ENCODE measurements around the gene BARHL2. TPM values are rescaled to one million over a fixed set of nuclear protein-coding genes. Genes with fewer than 3 reads are reported as not detected.

BARHL2 gene
- polyA plus RNA-seq (2011; rRNA removed) (not detected in 2 replicates), polyA plus RNA-seq (2017; fragmentation: RNase III; extraction: RNeasy Plus Mini Kit Qiagen cat#74134 plus additional on column Dnase treatment) (not detected in 3 replicates), polyA minus RNA-seq (2011; rRNA and poly(A)+ RNA removed) (not detected in 2 replicates)
- polyA plus RNA-seq (2012; cell fraction: cytosol; rRNA removed) = not detected in 2 replicates
- polyA plus RNA-seq (2012; cell fraction: nucleus; rRNA removed) = not detected in 2 replicates

DNA sequence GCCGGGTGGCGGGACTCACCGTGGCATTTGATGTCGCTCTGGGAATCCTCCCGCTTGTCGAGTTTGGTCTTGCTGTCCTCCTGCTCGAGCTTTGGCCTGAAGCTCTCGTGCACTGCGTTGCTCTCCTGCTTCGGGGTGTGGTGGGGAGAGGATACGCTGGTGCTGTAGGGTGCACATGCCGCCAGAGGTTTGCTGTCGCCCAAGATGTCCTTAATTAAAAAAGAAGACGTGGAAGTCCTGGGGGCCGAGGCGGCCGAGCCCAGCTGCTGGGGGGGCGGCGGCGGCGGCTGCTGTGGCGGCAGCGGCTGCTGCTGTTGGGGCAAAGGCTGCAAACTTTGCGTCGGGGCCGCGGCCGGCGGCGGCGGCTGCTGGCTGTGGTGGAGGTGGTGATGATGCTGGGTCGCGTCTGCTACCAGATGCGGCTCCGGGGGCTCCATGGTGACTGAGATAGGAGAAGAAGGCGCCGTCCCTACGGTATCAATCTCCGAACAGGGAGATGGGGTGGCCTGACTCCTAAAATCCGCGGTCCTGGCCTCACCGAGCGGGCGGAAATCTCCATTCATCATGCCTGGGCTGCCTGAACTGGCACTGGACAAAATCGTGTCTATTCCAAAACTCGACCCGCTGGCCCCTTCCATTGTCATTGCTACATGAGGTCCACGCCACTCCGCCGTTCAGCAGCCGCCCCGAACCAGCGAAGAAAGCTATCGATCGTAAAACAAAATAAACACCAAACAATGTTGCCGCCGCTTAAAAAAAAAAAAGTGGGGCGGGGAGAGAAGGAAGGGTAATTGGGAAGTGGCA, at the start of gene BARHL2:
Gene BARHL2 (minus strand): TSS at position 751 of the 804 bp plus-strand sequence. CDS start 107 bp downstream, at position 644.
- WGBS (ENCODE audit: missing lambda C conversion rate) = 69% methylated on average over 39 of the region's 58 CpGs
- CTCF ChIA-PET = no interaction called here
- DNase-seq (ENCODE audit: low read depth in 1 of 2, low spot score in 1 of 2) (no peak), FAIRE-seq (no peak), ATAC-seq (no peak)
- TF ChIP-seq TFCP2L1 (CRISPR knock-in tag; IDR thresholded peaks at IDR 0.05) (no peak), NR3C1 (IDR thresholded peaks at IDR 0.05) (no peak), ESRRA (IDR thresholded peaks at IDR 0.05; ENCODE audit: borderline replicate concordance, low read length) (no peak), ZNF302 (CRISPR knock-in tag; IDR thresholded peaks at IDR 0.05) (no peak), BHLHE40 (IDR thresholded peaks at IDR 0.05; ENCODE audit: low read depth, low read length) (no peak), CBX2 (IDR thresholded peaks at IDR 0.05; ENCODE audit: borderline replicate concordance, low read depth) (no peak), RARB (CRISPR knock-in tag; IDR thresholded peaks at IDR 0.05) (no peak), HOXA7 (CRISPR knock-in tag; IDR thresholded peaks at IDR 0.05) (no peak), KDM5A (IDR thresholded peaks at IDR 0.05) (no peak)
- TF ChIP-seq, protein P1, sequence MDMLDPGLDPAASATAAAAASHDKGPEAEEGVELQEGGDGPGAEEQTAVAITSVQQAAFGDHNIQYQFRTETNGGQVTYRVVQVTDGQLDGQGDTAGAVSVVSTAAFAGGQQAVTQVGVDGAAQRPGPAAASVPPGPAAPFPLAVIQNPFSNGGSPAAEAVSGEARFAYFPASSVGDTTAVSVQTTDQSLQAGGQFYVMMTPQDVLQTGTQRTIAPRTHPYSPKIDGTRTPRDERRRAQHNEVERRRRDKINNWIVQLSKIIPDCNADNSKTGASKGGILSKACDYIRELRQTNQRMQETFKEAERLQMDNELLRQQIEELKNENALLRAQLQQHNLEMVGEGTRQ (IDR thresholded peaks at IDR 0.05) = no peak
- TF ChIP-seq, protein P2, sequence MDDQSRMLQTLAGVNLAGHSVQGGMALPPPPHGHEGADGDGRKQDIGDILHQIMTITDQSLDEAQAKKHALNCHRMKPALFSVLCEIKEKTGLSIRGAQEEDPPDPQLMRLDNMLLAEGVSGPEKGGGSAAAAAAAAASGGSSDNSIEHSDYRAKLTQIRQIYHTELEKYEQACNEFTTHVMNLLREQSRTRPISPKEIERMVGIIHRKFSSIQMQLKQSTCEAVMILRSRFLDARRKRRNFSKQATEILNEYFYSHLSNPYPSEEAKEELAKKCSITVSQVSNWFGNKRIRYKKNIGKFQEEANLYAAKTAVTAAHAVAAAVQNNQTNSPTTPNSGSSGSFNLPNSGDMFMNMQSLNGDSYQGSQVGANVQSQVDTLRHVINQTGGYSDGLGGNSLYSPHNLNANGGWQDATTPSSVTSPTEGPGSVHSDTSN (IDR thresholded peaks at IDR 0.05) = no peak
- TF ChIP-seq, protein P3, sequence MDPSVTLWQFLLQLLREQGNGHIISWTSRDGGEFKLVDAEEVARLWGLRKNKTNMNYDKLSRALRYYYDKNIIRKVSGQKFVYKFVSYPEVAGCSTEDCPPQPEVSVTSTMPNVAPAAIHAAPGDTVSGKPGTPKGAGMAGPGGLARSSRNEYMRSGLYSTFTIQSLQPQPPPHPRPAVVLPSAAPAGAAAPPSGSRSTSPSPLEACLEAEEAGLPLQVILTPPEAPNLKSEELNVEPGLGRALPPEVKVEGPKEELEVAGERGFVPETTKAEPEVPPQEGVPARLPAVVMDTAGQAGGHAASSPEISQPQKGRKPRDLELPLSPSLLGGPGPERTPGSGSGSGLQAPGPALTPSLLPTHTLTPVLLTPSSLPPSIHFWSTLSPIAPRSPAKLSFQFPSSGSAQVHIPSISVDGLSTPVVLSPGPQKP (IDR thresholded peaks at IDR 0.05; ENCODE audit: low read depth, low read length) = no peak
- TF ChIP-seq, protein P4, sequence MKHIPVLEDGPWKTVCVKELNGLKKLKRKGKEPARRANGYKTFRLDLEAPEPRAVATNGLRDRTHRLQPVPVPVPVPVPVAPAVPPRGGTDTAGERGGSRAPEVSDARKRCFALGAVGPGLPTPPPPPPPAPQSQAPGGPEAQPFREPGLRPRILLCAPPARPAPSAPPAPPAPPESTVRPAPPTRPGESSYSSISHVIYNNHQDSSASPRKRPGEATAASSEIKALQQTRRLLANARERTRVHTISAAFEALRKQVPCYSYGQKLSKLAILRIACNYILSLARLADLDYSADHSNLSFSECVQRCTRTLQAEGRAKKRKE (CRISPR knock-in tag; IDR thresholded peaks at IDR 0.05; ENCODE audit: low read depth) = no peak
- no peak within 1 kb of the TSS for H3K27ac ChIP-seq
- no peak within 1 kb of the TSS; the same call in 2 of the 3 replicates for H3K4me3 ChIP-seq
- peak within 1 kb of the TSS; percentile 71 for H3K4me2 ChIP-seq
- no peaks in the 10 kb centered on the region for H3K4me1 ChIP-seq
- POLR2A ChIA-PET = no interaction called here
- H3K9me3 ChIP-seq = no peaks in the 10 kb centered on the region

DNA sequence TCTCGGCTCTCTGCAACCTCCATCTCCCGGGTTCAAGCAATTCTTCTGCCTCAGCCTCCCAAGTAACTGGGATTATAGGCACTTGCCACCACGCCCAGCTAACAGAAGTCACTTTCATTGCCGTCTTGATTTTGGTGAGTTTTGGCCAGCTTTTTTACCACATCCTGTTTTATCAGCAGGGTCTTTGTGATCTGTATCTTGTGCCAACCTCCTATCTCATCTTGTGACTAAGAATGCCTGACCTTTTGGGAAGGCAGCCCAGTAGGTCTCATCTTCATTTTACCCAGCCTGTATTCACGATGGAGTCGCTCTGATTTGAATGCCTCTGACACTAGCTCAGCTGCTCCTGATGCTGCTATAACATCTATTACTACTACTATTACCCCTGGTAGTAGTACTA, 46.8 kb upstream of the BARHL2 start:
- no peak for DNase-seq (ENCODE audit: low read depth in 1 of 2, low spot score in 1 of 2)
- TF ChIP-seq ZC3H11A (IDR thresholded peaks at IDR 0.05) (no peak), FOSL2 (IDR thresholded peaks at IDR 0.05) (no peak), FOSL2 (CRISPR knock-in tag; IDR thresholded peaks at IDR 0.05) (no peak), RFX5 (IDR thresholded peaks at IDR 0.05) (no peak), ESRRA (IDR thresholded peaks at IDR 0.05; ENCODE audit: borderline replicate concordance, low read length) (no peak), ZSCAN20 (CRISPR knock-in tag; IDR thresholded peaks at IDR 0.05) (no peak), ZNF302 (CRISPR knock-in tag; IDR thresholded peaks at IDR 0.05) (no peak), HEYL (CRISPR knock-in tag; IDR thresholded peaks at IDR 0.05) (no peak), HOXB13 (CRISPR knock-in tag; IDR thresholded peaks at IDR 0.05; ENCODE audit: low read depth) (no peak), EHMT2 (IDR thresholded peaks at IDR 0.05; ENCODE audit: low read depth) (no peak), EHF (CRISPR knock-in tag; IDR thresholded peaks at IDR 0.05) (no peak), FOXS1 (CRISPR knock-in tag; IDR thresholded peaks at IDR 0.05) (no peak), RNF2 (IDR thresholded peaks at IDR 0.05; ENCODE audit: borderline replicate concordance, low read depth) (no peak)
- TF ChIP-seq, protein P5, sequence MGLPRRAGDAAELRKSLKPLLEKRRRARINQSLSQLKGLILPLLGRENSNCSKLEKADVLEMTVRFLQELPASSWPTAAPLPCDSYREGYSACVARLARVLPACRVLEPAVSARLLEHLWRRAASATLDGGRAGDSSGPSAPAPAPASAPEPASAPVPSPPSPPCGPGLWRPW (IDR thresholded peaks at IDR 0.05) = no peak
- TF ChIP-seq, protein P6, sequence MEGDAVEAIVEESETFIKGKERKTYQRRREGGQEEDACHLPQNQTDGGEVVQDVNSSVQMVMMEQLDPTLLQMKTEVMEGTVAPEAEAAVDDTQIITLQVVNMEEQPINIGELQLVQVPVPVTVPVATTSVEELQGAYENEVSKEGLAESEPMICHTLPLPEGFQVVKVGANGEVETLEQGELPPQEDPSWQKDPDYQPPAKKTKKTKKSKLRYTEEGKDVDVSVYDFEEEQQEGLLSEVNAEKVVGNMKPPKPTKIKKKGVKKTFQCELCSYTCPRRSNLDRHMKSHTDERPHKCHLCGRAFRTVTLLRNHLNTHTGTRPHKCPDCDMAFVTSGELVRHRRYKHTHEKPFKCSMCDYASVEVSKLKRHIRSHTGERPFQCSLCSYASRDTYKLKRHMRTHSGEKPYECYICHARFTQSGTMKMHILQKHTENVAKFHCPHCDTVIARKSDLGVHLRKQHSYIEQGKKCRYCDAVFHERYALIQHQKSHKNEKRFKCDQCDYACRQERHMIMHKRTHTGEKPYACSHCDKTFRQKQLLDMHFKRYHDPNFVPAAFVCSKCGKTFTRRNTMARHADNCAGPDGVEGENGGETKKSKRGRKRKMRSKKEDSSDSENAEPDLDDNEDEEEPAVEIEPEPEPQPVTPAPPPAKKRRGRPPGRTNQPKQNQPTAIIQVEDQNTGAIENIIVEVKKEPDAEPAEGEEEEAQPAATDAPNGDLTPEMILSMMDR (IDR thresholded peaks at IDR 0.05) = no peak
- CTCF ChIA-PET = interaction anchor here (1.3 kb wide), 1 partner anchor 43 kb away, joined by 3 read pairs; no protein-coding TSS in a partner anchor

More for the DNA sequence above, 46.8 kb upstream of the BARHL2 start:
- no peak overlapping the region for H3K4me2 ChIP-seq
- FAIRE-seq (no peak), ATAC-seq (no peak)
- POLR2A ChIA-PET = no interaction called here
- no peak overlapping the region for H3K27ac ChIP-seq
- no peak overlapping the region for H3K4me3 ChIP-seq
- H3K4me1 ChIP-seq = no peaks in the 10 kb centered on the region
- no peaks in the 10 kb centered on the region for H3K9me3 ChIP-seq
- WGBS (ENCODE audit: missing lambda C conversion rate) = 21% methylated on average over 6 of the region's 6 CpGs

Measured in A549 (cell line).